Neural crest cell (in vitro differentiated cells): ENCODE results near the gene TBX4. TPM values are rescaled to one million over a fixed set of nuclear protein-coding genes. Genes with fewer than 3 reads are reported as not detected.

Experiments
- DNase-seq: peaks from one replicate; pipeline ENCODE4 v3.0.0; 2021; ENCODE audit warnings: low read depth, mixed read lengths, low spot score
- H3K27ac Mint-ChIP-seq: one replicate; pipeline ENCODE4 v1.8.0; 2021; ENCODE audit warnings: mild to moderate bottlenecking, mixed read lengths; ENCODE audit not compliant: unreplicated experiment
- H3K27me3 Mint-ChIP-seq: 2 replicates; pipeline ENCODE4 v1.8.0; 2021; ENCODE audit warnings: low read depth, mild to moderate bottlenecking, mixed read lengths
- H3K36me3 Mint-ChIP-seq: 2 replicates; pipeline ENCODE4 v1.8.0; 2021; ENCODE audit warnings: low read depth, mild to moderate bottlenecking, mixed read lengths
- H3K4me1 Mint-ChIP-seq: 2 replicates; pipeline ENCODE4 v1.8.0; 2021; ENCODE audit warnings: mixed read lengths
- H3K4me3 Mint-ChIP-seq: one replicate; pipeline ENCODE4 v1.8.0; 2021; ENCODE audit warnings: mild to moderate bottlenecking, mixed read lengths
- H3K9me3 Mint-ChIP-seq: 2 replicates; pipeline ENCODE4 v1.8.0; 2021; ENCODE audit warnings: mixed read lengths
- CTCF ChIP-seq: fragments of 200-600 bp; sonication (generic); conservative IDR thresholded peaks from 2 replicates; pipeline ENCODE4 v1.5.0; 2021; ENCODE audit warnings: antibody characterized with exemption, mild to moderate bottlenecking
- total RNA-seq: library from RNA; stranded (reverse); gene quantifications from 2 replicates; pipeline ENCODE4 v1.2.1, GENCODE V29; 2021

The TBX4 gene
- total RNA-seq, 1 donor from 2014 or later = not detected

- Mint-ChIP-seq H3K27me3 (peaks cover 40% of the 10 kb centered on the region), H3K9me3 (no peaks in the 10 kb centered on the region), H3K4me3 (no peak overlapping the region), H3K27ac (no peak overlapping the region), H3K36me3 (no peaks in the 10 kb centered on the region), H3K4me1 (peaks cover 6% of the 10 kb centered on the region)
- no peak for TF ChIP-seq CTCF
- DNase-seq = no peak
Observed at GRCh38 chr17:61422116-61422799, 30.0 kb upstream of the TBX4 start.

- no peak for TF ChIP-seq CTCF
- Mint-ChIP-seq H3K4me1 (peaks cover 6% of the 10 kb centered on the region), H3K9me3 (no peaks in the 10 kb centered on the region), H3K27me3 (peaks cover 42% of the 10 kb centered on the region), H3K27ac (no peak overlapping the region), H3K4me3 (no peak overlapping the region), H3K36me3 (no peaks in the 10 kb centered on the region)
- no peak for DNase-seq
Observed at GRCh38 chr17:61422869-61423268, 29.4 kb upstream of the TBX4 start.

GRCh38 chr17:61423967-61424649, 28.1 kb upstream of the TBX4 start:
- H3K27ac Mint-ChIP-seq = no peak overlapping the region
- no peak overlapping the region for H3K4me3 Mint-ChIP-seq
- H3K36me3 Mint-ChIP-seq = no peaks in the 10 kb centered on the region
- DNase-seq = no peak
- H3K9me3 Mint-ChIP-seq = no peaks in the 10 kb centered on the region
- H3K4me1 Mint-ChIP-seq = peaks cover 6% of the 10 kb centered on the region
- peaks cover 39% of the 10 kb centered on the region for H3K27me3 Mint-ChIP-seq
- no peak for TF ChIP-seq CTCF

- TF ChIP-seq CTCF = no peak
- H3K36me3 Mint-ChIP-seq = no peaks in the 10 kb centered on the region
- H3K27me3 Mint-ChIP-seq = peaks cover 38% of the 10 kb centered on the region
- no peaks in the 10 kb centered on the region for H3K4me1 Mint-ChIP-seq
- no peak overlapping the region for H3K4me3 Mint-ChIP-seq
- H3K9me3 Mint-ChIP-seq = no peaks in the 10 kb centered on the region
- no peak for DNase-seq
- no peak overlapping the region for H3K27ac Mint-ChIP-seq
Observed at GRCh38 chr17:61425682-61426481, 26.3 kb upstream of the TBX4 start.

- no peaks in the 10 kb centered on the region for H3K36me3 Mint-ChIP-seq
- no peaks in the 10 kb centered on the region for H3K4me1 Mint-ChIP-seq
- no peak for DNase-seq
- H3K27ac Mint-ChIP-seq = no peak overlapping the region
- no peak overlapping the region for H3K4me3 Mint-ChIP-seq
- no peaks in the 10 kb centered on the region for H3K9me3 Mint-ChIP-seq
- H3K27me3 Mint-ChIP-seq = peaks cover 30% of the 10 kb centered on the region
- TF ChIP-seq CTCF = no peak
Observed at GRCh38 chr17:61426482-61427304, 25.5 kb upstream of the TBX4 start.
